Lower leg skin (tissue), 3 donors: Measurements from ENCODE around the gene ALG1.

ENCODE experiments used
- POLR2A ChIP-seq, 2 donors: fragments of 450-650 bp; IDR thresholded peaks; one replicate each; pipeline ENCODE4 v1.6.1; 2016 to 2017; ENCODE audit warnings: antibody characterized with exemption in 2 of 2, mild to moderate bottlenecking in 1 of 2, moderate library complexity in 1 of 2
- TF ChIP-seq, protein P1 (sequence below), 3 donors: fragments of 450-650 bp; IDR thresholded peaks; one replicate each; pipeline ENCODE4 v1.5.1; 2016; ENCODE audit warnings: antibody characterized with exemption in 3 of 3, mild to moderate bottlenecking in 3 of 3, moderate library complexity in 2 of 3

DNA sequence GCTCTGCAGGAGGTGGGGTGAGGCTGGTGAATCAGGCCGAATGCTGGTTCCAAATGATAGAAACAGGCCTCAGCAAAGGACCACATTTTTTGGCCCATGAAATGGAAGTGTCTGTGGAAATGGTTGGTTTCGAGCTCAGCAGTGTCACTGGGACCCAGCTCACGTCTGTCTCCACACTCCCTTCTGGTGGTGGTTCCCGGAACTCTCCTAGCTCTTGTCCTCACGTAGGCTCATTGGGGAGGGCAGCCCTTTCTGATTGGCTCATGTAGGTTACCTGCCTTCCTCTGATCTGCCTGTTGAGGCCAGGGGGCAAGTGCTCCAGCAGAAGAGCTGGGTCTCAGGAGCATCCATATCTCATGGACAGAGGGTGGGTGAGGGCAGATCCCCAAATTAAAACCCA lies 4.0 kb downstream of the ALG1 start:
- TF ChIP-seq, protein P1, sequence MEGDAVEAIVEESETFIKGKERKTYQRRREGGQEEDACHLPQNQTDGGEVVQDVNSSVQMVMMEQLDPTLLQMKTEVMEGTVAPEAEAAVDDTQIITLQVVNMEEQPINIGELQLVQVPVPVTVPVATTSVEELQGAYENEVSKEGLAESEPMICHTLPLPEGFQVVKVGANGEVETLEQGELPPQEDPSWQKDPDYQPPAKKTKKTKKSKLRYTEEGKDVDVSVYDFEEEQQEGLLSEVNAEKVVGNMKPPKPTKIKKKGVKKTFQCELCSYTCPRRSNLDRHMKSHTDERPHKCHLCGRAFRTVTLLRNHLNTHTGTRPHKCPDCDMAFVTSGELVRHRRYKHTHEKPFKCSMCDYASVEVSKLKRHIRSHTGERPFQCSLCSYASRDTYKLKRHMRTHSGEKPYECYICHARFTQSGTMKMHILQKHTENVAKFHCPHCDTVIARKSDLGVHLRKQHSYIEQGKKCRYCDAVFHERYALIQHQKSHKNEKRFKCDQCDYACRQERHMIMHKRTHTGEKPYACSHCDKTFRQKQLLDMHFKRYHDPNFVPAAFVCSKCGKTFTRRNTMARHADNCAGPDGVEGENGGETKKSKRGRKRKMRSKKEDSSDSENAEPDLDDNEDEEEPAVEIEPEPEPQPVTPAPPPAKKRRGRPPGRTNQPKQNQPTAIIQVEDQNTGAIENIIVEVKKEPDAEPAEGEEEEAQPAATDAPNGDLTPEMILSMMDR (IDR thresholded peaks at IDR 0.05), result no peak
- no peak for TF ChIP-seq POLR2A (IDR thresholded peaks at IDR 0.05)
